Neural cell (in vitro differentiated cells): ENCODE results near the gene PFKM.

Experiments used
- EP300 ChIP-seq: fragments of 450-650 bp; conservative IDR thresholded peaks from 2 replicates; pipeline ENCODE4 v1.6.1; 2014; ENCODE audit warnings: antibody characterized with exemption, mild to moderate bottlenecking, moderate library complexity; ENCODE audit not compliant: poor library complexity, severe bottlenecking
- POLR2AphosphoS5 ChIP-seq: IDR thresholded peaks from 2 replicates; pipeline ENCODE4 v1.6.1; 2012
- REST ChIP-seq: IDR thresholded peaks from 2 replicates; pipeline ENCODE4 v1.6.1; 2012; ENCODE audit warnings: borderline replicate concordance
- TAF1 ChIP-seq: IDR thresholded peaks from 2 replicates; pipeline ENCODE4 v1.6.1; 2012; ENCODE audit warnings: low read depth

DNA sequence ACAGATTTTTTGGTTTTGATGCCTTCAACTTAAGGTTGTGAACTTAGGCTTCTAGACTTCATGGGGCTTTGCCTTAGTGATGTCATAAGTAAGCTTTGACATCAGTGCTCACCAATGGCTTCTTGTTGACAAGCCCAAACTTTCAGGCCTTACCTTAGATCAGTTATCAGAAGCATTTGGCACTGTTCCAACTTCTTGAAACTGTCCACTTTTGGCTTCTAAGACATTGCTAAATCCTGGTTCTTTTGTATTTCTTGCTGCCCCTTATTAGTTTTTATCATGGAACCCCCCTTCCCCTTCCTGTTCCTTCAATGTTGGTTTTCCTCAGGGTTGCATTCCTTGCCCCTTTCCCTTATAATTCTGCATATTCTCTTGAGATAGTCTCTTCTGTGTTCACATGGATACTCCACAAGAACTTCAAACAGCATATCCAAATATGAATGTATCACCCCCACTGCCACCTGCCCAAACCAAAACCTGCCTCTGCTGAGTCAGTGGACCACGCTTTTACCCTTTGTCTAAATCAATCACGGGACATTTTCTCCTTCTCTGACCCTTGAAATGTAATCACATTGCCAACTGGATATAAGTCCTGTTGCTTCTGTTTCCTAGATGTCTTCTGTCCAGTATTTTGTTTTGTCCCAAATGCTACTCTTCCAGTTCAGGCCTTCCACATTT is 7.9 kb downstream of the PFKM start:
- TF ChIP-seq REST: no peak
- no peak for TF ChIP-seq EP300
- TF ChIP-seq POLR2AphosphoS5: no peak
- no peak for TF ChIP-seq TAF1
